Hepatocyte (in vitro differentiated cells): ENCODE measurements around the gene CNTNAP2.

Source experiments
- EZH2 ChIP-seq: fragments of 200-600 bp; sonication (generic); IDR thresholded peaks from 2 replicates; pipeline ENCODE4 v1.6.1; 2016; ENCODE audit warnings: antibody characterized with exemption, mild to moderate bottlenecking, borderline replicate concordance
- EZH2phosphoT487 ChIP-seq: fragments of 200-600 bp; sonication (generic); IDR thresholded peaks from one replicate; pipeline ENCODE4 v1.6.1; 2018; ENCODE audit warnings: antibody characterized with exemption, mild to moderate bottlenecking, low read depth, moderate library complexity; ENCODE audit not compliant: unreplicated experiment, severe bottlenecking
- TF ChIP-seq, protein P1 (sequence below): fragments of 200-600 bp; sonication (generic); IDR thresholded peaks from 2 replicates; pipeline ENCODE4 v1.5.1; 2016; ENCODE audit warnings: antibody characterized with exemption, mild to moderate bottlenecking; ENCODE audit not compliant: poor library complexity

DNA sequence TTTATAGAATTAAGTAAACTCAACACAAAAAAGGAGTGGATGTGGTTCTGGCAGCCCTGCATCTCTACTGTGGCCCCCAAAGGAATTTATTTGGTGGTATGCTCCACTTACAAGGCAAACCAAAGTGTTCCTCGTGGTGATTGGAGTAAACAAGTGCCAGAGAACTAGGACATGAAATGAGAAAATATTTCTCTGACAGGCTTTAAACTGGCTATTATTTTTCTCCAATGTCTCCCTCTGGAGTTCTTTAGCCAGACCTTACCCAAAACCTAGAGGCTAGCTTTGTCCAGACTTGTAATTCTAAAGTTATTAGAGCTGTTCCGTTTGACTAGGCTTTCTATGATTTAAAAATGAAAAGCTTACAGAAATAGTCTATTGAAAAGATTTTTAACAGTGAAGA, 990.1 kb downstream of the CNTNAP2 start:
- TF ChIP-seq, protein P1, sequence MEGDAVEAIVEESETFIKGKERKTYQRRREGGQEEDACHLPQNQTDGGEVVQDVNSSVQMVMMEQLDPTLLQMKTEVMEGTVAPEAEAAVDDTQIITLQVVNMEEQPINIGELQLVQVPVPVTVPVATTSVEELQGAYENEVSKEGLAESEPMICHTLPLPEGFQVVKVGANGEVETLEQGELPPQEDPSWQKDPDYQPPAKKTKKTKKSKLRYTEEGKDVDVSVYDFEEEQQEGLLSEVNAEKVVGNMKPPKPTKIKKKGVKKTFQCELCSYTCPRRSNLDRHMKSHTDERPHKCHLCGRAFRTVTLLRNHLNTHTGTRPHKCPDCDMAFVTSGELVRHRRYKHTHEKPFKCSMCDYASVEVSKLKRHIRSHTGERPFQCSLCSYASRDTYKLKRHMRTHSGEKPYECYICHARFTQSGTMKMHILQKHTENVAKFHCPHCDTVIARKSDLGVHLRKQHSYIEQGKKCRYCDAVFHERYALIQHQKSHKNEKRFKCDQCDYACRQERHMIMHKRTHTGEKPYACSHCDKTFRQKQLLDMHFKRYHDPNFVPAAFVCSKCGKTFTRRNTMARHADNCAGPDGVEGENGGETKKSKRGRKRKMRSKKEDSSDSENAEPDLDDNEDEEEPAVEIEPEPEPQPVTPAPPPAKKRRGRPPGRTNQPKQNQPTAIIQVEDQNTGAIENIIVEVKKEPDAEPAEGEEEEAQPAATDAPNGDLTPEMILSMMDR = no peak
- no peak for TF ChIP-seq EZH2phosphoT487
- TF ChIP-seq EZH2 = no peak
